RWPE1 (cell line): Measurements from ENCODE around the gene HSP90B1.
A peak's percentile ranks its signal among the peaks of the same experiment; 100 is the strongest.

Experiments used
- CTCF ChIA-PET: fragments of 350-600 bp; sonication (Branson Sonifier 250); formaldehyde crosslinking; extraction: SDS; loops from one replicate; lab custom pipeline; 2021; lab: Yijun Ruan, JAX
- POLR2A ChIA-PET: fragments of 400-600 bp; formaldehyde crosslinking; extraction: SDS; loops from one replicate; lab custom pipeline; 2020; ENCODE audit warnings: antibody characterized with exemption; ENCODE audit not compliant: low non-redundant PET; lab: Yijun Ruan, JAX
- DNase-seq: peaks from one replicate; pipeline ENCODE4 v3.0.0; 2012; ENCODE audit warnings: low spot score
- H3K27ac ChIP-seq: fragments of 450-650 bp; 2 replicates; pipeline ENCODE4 v1.5.1; 2017
- CTCF ChIP-seq: fragments of 450-650 bp; conservative IDR thresholded peaks from 2 replicates; pipeline ENCODE4 v1.5.1; 2017; ENCODE audit warnings: low read depth, mild to moderate bottlenecking

Gene HSP90B1

GRCh38 chr12:103964805-103965204 is 34.6 kb downstream of the HSP90B1 start:
- no peak for TF ChIP-seq CTCF
- DNase-seq = no peak
- H3K27ac ChIP-seq = no peak overlapping the region
- CTCF ChIA-PET = no interaction called here
- POLR2A ChIA-PET = interaction anchor here (1.3 kb wide), 1 partner anchor 35 kb away, joined by 3 read pairs; the partner anchor contains the start of gene HSP90B1

GRCh38 chr12:103965255-103965589 is 35.0 kb downstream of the HSP90B1 start:
- TF ChIP-seq CTCF = no peak
- no peak for DNase-seq
- CTCF ChIA-PET = interaction anchor here (0.5 kb wide), 1 partner anchor 14 kb away, joined by 4 read pairs; no protein-coding TSS in a partner anchor
- H3K27ac ChIP-seq = peak overlapping the region; percentile 89
- POLR2A ChIA-PET = interaction anchor here (1.0 to 1.7 kb wide), 4 partner anchors 9 to 144 kb away, joined by 3 to 9 read pairs (median 3); partner anchors contain the start of gene HSP90B1

- CTCF ChIA-PET = interaction anchor here (0.5 to 0.9 kb wide), 3 partner anchors 10 to 666 kb away, joined by 3 to 5 read pairs (median 4); no protein-coding TSS in a partner anchor
These were observed 35.6 kb downstream of the HSP90B1 start, which contains the start of gene TDG for GRCh38 chr12:103965590-103966504. TDG (plus strand) TSS chr12:103965872; CDS start chr12:103966038, 166 bp downstream.

GRCh38 chr12:103966736-103967135 is 36.5 kb downstream of the HSP90B1 start:
- ChIA-PET CTCF (interaction anchor here (0.6 to 0.9 kb wide), 4 partner anchors 10 to 665 kb away, joined by 3 to 5 read pairs (median 4); no protein-coding TSS in a partner anchor), POLR2A (interaction anchor here (1.7 kb wide), 1 partner anchor 10 kb away, joined by 9 read pairs; a partner anchor contains a TSS)

More at GRCh38 chr12:103965590-103966504, 35.6 kb downstream of the HSP90B1 start, which contains the start of gene TDG:
- DNase-seq = peak; percentile 97
- POLR2A ChIA-PET = interaction anchor here (0.6 to 1.7 kb wide), 5 partner anchors 9 to 380 kb away, joined by 3 to 9 read pairs (median 3); partner anchors contain the start of gene HSP90B1
- peak within 1 kb of the TSS; percentile 89 for H3K27ac ChIP-seq
- TF ChIP-seq CTCF = 0 out of 2 replicates have a peak, but pooled peaks have one; percentile 16

GRCh38 chr12:103969391-103969790 is 39.2 kb downstream of the HSP90B1 start:
- no peak overlapping the region for H3K27ac ChIP-seq
- POLR2A ChIA-PET = no interaction called here

More at GRCh38 chr12:103966736-103967135, 36.5 kb downstream of the HSP90B1 start:
- no peak for TF ChIP-seq CTCF
- no peak for DNase-seq
- no peak overlapping the region for H3K27ac ChIP-seq

More at GRCh38 chr12:103969391-103969790, 39.2 kb downstream of the HSP90B1 start:
- TF ChIP-seq CTCF = no peak
- DNase-seq = no peak
- CTCF ChIA-PET = no interaction called here
